ENCODE results near the gene CDK5R2.

CDK5R2 gene

DNA sequence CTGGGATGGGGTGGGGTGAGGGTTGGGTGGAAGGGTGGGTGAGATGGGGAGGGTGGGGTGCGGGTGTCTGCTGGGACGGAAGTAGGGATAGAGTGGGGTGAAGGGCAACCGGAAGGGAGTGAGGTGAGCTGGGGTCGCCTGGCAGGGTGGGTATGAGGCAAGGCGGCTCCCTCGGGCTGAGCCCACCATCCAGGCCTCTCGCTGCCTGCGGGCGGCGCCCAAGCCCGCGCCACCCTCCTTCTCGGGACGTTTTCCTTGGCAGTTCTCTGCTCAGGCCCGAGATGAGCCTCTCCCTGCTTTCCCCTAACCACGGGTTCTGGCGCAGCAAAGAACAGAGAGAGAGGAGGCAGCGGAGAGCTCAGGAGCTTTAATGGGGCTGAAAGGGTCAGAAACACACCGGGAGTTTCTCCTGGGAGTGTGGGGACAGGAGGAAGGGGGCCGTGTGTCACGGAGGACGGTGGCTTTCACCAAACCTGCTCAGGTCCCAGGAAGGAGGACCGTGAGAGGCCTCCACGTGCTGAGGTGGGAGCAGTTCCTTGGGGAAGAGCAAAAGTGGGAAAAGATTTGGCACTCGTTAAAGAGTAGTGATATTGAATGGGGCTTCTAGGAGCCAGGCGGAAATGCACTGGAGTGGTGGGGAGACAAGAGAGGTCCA, 21.4 kb downstream of the CDK5R2 start:
- DNase-seq (ENCODE audit: low read depth): no peak
- TF ChIP-seq, protein P1, sequence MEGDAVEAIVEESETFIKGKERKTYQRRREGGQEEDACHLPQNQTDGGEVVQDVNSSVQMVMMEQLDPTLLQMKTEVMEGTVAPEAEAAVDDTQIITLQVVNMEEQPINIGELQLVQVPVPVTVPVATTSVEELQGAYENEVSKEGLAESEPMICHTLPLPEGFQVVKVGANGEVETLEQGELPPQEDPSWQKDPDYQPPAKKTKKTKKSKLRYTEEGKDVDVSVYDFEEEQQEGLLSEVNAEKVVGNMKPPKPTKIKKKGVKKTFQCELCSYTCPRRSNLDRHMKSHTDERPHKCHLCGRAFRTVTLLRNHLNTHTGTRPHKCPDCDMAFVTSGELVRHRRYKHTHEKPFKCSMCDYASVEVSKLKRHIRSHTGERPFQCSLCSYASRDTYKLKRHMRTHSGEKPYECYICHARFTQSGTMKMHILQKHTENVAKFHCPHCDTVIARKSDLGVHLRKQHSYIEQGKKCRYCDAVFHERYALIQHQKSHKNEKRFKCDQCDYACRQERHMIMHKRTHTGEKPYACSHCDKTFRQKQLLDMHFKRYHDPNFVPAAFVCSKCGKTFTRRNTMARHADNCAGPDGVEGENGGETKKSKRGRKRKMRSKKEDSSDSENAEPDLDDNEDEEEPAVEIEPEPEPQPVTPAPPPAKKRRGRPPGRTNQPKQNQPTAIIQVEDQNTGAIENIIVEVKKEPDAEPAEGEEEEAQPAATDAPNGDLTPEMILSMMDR (conservative IDR thresholded peaks at IDR 0.05; ENCODE audit: control insufficient read depth, insufficient read depth, low read depth, low read length): no peak
- H3K4me3 ChIP-seq (ENCODE audit: control insufficient read depth, low read depth, low read length): no peak overlapping the region

DNA sequence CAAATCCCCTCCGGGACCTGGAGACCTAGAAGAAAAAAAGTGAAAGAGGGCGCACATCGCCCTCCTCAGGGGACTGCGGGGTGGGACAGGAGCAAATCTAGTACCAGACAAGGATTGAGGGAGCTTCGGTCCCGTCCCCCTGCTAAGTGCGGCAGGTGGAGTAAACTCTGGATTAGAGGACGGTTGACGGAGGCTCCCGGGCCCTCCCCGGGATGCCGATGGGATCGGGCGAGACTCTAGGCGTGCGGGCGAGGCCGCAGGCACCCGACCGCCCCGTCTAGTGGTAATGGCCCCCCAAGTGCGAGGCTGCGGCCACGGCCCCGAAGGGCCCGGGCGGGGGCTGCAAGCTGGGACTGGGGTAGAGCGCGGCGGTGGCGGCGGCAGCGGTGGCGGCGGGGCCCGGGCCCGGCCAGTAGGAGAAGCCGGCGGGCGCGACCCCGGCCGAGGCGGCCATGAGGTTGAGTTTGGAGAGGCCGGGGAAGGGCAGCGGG, 22.0 kb downstream of the CDK5R2 start:
- H3K4me3 ChIP-seq (ENCODE audit: control insufficient read depth, low read depth, low read length): no peak overlapping the region
- TF ChIP-seq, protein P1 (conservative IDR thresholded peaks at IDR 0.05; ENCODE audit: control insufficient read depth, insufficient read depth, low read depth, low read length): no peak
- no peak for DNase-seq (ENCODE audit: low read depth)

DNA sequence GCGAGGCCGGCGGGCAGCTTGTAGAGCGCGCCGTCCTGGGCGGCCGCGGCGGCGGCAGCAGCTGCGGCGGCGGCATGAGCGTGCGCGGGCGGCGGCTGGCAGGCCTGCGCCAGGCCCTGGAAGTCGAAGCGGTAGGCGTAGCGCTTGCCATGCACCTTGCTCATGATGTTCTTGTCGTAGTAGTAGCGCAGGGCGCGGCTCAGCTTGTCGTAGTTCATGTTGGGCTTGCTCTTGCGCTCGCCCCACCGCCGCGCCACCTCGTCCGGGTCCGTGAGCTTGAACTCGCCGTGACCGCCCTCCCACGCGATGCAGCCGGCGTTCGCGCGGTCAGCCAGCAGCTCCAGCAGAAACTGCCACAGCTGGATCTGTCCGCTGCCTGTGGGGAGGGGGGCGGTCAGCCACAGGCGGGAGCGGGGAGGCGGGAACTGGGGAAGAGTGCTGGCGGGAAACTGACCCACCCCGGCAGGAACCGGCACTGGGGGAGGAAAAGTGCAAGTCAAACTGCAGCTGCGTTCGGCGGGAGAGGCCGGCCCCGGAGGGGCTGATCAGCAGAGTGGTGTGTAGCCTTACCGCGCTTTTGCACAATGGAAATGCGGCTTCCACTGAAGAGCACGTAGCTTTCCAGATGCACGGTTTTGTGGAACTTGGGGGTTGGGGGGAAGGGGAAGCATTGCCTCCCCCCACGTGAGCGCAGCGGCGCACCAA, 22.6 kb downstream of the CDK5R2 start:
- TF ChIP-seq, protein P1 (conservative IDR thresholded peaks at IDR 0.05; ENCODE audit: control insufficient read depth, insufficient read depth, low read depth, low read length): no peak
- no peak overlapping the region for H3K4me3 ChIP-seq (ENCODE audit: control insufficient read depth, low read depth, low read length)
- no peak for DNase-seq (ENCODE audit: low read depth)

DNA sequence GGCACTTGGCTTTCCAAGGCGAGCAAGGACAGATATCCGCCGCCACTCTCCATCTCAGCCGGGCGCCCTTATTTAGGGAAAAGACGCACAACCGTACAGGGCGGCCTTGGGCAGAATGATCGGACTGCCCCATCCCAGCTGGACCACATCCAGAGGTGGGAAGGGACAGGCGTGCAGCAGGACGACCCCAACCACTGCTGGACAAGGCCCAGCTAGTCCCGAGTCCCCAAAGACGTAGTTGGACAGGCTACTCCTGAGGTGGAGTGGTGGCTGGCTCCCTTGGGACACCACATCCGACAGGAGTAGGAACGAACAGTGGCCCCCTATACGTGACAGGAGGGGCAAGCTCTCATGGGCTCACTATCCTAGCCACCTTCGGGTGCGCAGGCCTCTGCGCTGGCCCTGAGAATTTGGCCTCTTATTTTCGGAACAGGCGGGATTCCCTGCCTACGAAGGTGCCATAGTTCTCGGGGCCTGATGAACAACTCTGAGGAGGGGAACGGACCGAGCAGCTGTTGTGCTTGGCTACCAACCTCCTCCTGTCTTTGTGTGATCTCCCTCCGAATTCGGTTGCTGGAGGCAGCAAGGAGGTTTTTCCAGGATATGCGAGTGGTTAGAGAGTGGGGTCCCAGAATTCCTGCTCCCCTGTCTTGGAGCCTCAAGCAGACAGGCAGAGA, 23.3 kb downstream of the CDK5R2 start:
- H3K4me3 ChIP-seq (ENCODE audit: control insufficient read depth, low read depth, low read length): no peak overlapping the region
- TF ChIP-seq, protein P1 (conservative IDR thresholded peaks at IDR 0.05; ENCODE audit: control insufficient read depth, insufficient read depth, low read depth, low read length): no peak
- DNase-seq (ENCODE audit: low read depth): no peak

DNA sequence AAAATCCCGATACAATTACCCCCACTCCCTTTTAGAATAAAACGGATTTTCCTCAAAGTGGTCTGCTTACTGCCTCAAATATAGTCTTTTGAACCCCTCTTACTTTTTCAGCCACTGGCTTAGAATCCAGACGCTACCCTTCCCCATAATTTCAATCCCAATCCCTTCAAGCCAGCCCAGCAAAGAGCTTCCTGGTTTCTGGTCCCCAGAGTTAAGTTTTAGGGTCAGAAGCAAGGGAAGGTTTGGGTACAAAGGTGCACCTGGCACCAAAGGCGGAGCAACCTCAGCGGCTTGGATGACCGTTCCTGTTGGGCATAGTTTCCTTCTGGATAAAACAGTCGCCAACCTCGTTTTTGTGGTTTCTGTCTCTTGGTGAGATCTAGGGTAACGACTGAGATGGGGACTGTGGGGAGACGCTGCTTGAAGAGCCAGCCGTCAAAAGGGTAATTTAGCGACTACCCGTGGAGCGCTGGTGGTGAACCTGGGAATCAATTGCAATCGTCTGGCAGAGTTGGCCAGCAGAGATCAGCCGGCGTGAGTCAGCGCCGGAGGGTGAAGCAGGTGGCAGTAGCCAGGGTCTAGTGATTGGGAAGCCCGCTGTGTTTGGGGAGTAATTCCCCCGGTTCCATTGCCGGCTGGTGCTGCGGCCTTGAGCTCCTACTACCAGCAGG, 23.9 kb downstream of the CDK5R2 start:
- no peak overlapping the region for H3K4me3 ChIP-seq (ENCODE audit: control insufficient read depth, low read depth, low read length)
- DNase-seq (ENCODE audit: low read depth): no peak
- TF ChIP-seq, protein P1 (conservative IDR thresholded peaks at IDR 0.05; ENCODE audit: control insufficient read depth, insufficient read depth, low read depth, low read length): no peak

DNA sequence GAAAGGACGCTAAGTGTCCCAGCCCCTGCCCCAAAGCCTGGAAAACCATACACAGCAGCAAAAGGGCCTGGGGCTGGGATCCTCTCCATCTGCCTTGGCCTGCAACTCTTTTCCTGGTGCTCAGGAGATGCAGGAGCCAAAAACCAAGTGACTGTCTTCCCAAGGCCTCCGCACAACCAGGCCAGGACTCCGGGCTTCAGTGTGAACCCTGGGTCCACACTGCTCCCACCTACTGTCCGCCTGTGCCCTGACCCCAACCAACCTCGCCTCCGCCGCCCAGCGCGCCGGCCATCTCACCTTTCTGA, 24.4 kb downstream of the CDK5R2 start:
- H3K4me3 ChIP-seq (ENCODE audit: control insufficient read depth, low read depth, low read length): no peak overlapping the region
- DNase-seq (ENCODE audit: low read depth): no peak
- TF ChIP-seq, protein P1 (conservative IDR thresholded peaks at IDR 0.05; ENCODE audit: control insufficient read depth, insufficient read depth, low read depth, low read length): no peak

All from fibroblast of mammary gland (primary cell).